Stimulated activated CD8-positive, alpha-beta memory T cell treated with anti-CD3 and anti-CD28 coated beads, Interleukin-15, amount 100 ng/mL, for 4 hours (primary cell): ENCODE results near the gene NSUN6.
A peak's percentile ranks its signal among the peaks of the same experiment; 100 is the strongest.
"Not testable (repeated sequence)": the region's sequence is repeated elsewhere in the genome, so short reads cannot be mapped to it uniquely, and the experiment has no call there.

ENCODE experiments used
- DNase-seq, 2 donors: peaks; one replicate each; pipeline ENCODE4 v3.0.0-alpha.2; 2020; ENCODE audit warnings: low read depth in 2 of 2

Gene NSUN6

DNA sequence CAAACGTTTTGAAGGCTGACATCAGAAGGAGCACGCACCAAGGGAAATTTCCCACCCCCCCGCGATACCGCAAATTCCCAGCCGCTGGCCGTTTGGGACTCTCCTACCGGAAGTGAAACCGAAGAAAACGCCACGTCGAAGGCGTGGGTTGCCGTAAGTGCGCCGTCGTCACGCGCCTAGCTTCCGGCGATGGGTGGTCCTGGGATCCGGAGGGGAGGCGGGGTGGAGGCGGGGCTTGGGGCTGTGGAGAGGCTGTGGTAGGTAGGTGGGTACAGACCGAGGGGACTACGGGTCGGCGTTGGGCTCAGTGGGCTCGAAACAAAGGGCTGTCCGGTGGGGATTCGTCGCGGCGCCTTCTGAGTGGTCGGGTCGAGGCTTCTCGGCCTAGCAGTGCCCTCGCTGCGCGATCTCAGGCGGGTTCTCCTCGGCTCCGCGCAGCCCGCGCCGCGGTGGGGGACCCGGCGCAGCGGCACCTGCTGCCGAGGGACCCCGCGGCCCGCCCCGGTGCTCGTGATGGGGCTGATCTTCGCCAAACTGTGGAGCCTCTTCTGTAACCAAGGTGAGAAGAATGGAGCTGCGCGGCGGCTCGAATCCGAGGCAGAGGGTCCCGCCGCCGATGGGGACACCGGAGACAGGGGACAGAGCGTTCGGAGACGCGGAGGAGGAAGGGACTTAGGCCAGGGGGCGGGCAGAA lies 7.9 kb upstream of the NSUN6 start, which contains the start of gene ARL5B:
TSS of gene ARL5B (plus strand) at position 307 of the 694 bp plus-strand sequence. CDS start at position 514, 207 bp downstream.
- peak; percentile 95 for DNase-seq

DNA sequence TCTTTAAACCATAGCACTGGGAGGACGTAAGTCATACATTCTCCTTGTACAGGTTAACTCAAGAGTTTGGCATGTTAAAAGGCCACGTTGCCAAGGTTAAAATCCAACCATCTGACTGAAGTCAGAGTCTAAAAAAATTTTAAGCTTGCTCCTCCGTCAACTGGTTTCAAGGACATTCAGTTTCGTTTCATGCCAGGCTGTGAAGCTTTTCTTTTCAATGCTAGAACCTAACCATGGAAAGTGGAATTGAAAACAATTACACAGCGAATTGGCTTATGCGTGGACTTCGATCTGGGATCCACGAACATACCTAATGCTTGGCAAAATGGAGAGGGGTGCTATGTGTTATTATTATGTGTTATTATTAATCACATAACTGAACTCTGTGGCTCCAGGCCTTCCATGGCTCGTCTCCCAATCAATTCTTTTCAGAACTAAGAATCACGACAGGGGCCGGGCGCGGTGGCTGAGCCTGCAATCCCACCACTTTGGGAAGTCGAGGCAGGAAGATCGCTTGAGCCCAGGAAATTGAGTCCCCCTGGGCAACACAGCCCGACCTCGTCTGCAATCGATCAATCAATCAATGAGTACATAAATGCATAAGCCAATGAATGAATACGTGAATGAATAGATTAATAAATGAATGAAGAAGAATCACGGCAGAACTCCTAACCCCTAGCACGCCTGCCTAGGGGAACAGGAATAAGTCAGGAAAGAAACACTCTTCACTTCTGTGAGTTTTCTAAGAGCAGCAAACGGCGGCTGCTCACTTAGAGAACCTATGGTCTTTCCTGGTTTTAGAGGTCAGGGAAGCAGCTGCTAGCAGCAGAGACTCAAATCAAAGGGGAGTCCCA lies 7.1 kb upstream of the NSUN6 start:
- no peak for DNase-seq

- DNase-seq, result no peak
Measured at GRCh38 chr10:18656724-18657123, 5.3 kb upstream of the NSUN6 start.

- no peak for DNase-seq
Measured at GRCh38 chr10:18653112-18653511, 1.7 kb upstream of the NSUN6 start.

GRCh38 chr10:18650404-18650997 lies 886 bp downstream of the NSUN6 start:
- no peak for DNase-seq

GRCh38 chr10:18649364-18649959 lies 1.9 kb downstream of the NSUN6 start:
- no peak for DNase-seq

- no peak for DNase-seq
Measured at GRCh38 chr10:18647945-18648344, 3.4 kb downstream of the NSUN6 start.

GRCh38 chr10:18647151-18647550 lies 4.2 kb downstream of the NSUN6 start:
- DNase-seq, result no peak

- not testable (repeated sequence) for DNase-seq
Measured at GRCh38 chr10:18639719-18640118, 11.7 kb downstream of the NSUN6 start.

DNA sequence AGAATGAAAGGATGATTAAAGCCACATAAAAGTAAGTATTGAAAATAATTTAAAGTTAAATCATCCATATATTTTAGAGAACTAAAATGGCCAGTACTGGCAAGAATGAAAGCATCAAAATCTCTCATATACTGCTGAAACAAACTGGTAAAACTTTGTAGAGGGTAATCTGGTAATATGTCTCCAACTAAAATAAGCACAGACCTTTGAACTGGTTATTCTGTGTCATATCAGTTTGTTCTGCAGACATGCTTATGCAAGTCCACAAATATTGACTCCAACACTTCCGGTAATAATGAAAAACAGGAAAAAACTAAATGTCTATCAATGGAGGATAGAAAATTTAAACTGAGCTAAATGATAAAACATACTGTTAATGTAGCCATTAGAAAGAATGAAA lies 14.0 kb downstream of the NSUN6 start:
- DNase-seq, result not testable (repeated sequence)

GRCh38 chr10:18635995-18636394 lies 15.4 kb downstream of the NSUN6 start:
- DNase-seq, result no peak

DNA sequence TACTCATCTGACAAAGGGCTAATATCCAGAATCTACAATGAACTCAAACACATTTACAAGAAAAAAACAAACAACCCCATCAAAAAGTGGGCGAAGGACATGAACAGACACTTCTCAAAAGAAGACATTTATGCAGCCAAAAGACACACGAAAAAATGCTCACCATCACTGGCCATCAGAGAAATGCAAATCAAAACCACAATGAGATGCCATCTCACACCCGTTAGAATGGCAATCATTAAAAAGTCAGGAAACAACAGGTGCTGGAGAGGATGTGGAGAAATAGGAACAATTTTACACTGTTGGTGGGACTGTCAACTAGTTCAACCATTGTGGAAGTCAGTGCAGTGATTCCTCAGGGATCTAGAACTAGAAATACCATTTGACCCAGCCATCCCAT lies 18.9 kb downstream of the NSUN6 start:
- not testable (repeated sequence) for DNase-seq

DNA sequence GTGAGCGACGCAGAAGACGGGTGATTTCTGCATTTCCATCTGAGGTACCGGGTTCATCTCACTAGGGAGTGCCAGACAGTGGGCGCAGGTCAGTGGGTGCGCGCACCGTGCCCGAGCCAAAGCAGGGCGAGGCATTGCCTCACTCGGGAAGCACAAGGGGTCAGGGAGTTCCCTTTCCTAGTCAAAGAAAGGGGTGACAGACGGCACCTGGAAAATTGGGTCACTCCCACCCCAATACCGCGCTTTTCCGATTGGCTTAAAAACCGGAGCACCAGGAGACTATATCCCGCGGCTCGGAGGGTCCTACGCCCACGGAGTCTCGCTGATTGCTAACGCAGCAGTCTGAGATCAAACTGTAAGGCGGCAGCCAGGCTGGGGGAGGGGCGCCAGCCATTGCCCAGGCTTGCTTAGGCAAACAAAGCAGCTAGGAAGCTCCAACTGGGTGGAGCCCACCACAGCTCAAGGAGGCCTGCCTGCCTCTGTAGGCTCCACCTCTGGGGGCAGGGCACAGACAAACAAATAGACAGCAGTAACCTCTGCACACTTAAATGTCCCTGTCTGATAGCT lies 23.9 kb downstream of the NSUN6 start:
- DNase-seq, result peak; percentile 54 to 65

GRCh38 chr10:18625886-18626285 lies 25.5 kb downstream of the NSUN6 start:
- no peak for DNase-seq

DNA sequence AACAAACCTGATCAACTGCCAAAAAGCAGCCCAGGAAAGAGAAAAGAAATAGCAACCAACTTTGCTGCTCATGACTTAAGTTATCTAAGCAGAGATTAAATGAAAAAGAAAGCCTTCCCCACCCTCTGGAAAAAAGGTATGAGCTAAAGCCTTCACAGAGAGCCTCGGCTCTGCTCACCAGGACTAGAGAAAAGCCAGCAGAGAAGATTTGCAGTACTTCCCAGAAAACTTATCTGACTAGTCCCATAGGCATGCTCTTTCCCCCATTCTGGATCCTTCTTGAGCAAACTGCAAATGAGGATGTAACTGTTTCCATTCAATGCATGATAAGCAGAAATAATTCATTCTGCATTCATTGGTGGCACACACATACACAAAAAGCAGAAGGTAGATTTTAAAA lies 27.7 kb downstream of the NSUN6 start:
- not testable (repeated sequence) for DNase-seq

GRCh38 chr10:18620856-18621255 lies 30.5 kb downstream of the NSUN6 start:
- no peak for DNase-seq

DNA sequence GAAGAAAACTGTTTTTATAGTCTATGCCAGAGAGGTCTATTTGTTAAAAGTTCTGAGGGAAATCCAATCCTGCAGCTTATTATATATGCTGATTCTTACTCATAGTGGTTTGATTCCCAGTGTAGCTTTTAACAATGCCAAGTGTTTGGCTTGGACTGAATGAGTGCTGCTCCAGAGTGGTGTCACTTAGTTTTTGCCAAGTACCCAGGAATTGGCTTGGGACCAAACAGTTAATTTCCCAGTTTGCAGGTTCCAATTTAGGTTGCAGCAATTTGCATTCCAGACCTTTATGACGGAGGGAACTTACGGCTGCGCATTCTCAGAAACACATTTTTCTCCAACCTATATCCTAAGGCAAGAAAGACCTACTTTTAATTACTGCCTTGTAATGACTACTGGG lies 32.4 kb downstream of the NSUN6 start:
- DNase-seq, result no peak

GRCh38 chr10:18616337-18616736 lies 35.0 kb downstream of the NSUN6 start:
- no peak for DNase-seq

DNA sequence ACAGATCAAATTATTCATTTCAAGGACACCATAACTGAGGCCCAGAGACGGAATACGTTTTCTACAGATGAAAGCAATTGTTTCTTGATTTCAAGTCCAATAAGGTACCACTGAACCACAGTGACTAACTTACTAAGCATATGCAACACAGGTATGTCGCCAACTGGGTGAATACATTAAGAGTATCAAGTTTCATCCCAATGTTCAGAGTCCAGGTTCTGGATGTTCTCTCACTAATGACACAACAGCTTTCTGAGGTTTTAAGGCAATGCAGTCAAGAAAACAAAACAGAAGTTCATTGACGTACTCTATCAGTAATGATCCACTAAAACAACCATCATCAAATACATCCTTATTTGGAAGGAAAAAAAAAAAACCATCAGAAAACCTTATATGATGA lies 35.8 kb downstream of the NSUN6 start:
- DNase-seq, result no peak

GRCh38 chr10:18611168-18611567 lies 40.2 kb downstream of the NSUN6 start:
- DNase-seq, result no peak

GRCh38 chr10:18610517-18610916 lies 40.9 kb downstream of the NSUN6 start:
- DNase-seq, result no peak

- no peak for DNase-seq
Measured at GRCh38 chr10:18608596-18608995, 42.8 kb downstream of the NSUN6 start.
